GM12878 (cell line): ENCODE measurements around the gene STXBP1. TPM values are rescaled to one million over a fixed set of nuclear protein-coding genes. Genes with fewer than 3 reads are reported as not detected.

Experiments
- ATAC-seq: fragments of 200-7000 bp; cut with Tn5 transposase; 3 replicates; pipeline ENCODE4 v1.9.1; 2020; ENCODE audit warnings: mild to moderate bottlenecking, moderate library complexity
- BruUV-seq: library from RNA; stranded (reverse); fragments of 400-500 nt; replicated peaks from 2 replicates; lab custom pipeline; 2021; lab: Mats Ljungman, UMichigan
- CTCF ChIA-PET: fragments of 300-600 bp; sonication (Branson Sonifier 250); formaldehyde crosslinking; extraction: SDS; loops from one replicate; lab custom pipeline; 2021; ENCODE audit warnings: inconsistent platforms; lab: Yijun Ruan, JAX
- POLR2A ChIA-PET: fragments of 350-600 bp; formaldehyde crosslinking; extraction: SDS; loops from one replicate; lab custom pipeline; 2021; ENCODE audit warnings: inconsistent platforms; lab: Charles Lee
- RAD21 ChIA-PET: fragments of 300-600 bp; sonication (Branson Sonifier 250); formaldehyde crosslinking; loops from one replicate; lab custom pipeline; 2023; ENCODE audit warnings: antibody characterized with exemption; ENCODE audit not compliant: unreplicated experiment; lab: Charles Lee
- SMC1A ChIA-PET: fragments of 300-600 bp; sonication (Branson Sonifier 250); formaldehyde crosslinking; loops from one replicate; lab custom pipeline; 2023; ENCODE audit not compliant: unreplicated experiment, uncharacterized antibody; lab: Charles Lee
- DNase-seq: peaks from one replicate; pipeline ENCODE4 v3.0.0-alpha.2; 2011; ENCODE audit warnings: low read depth, low spot score
- FAIRE-seq: peaks from 3 replicates; lab custom pipeline; 2011; peaks lifted over from hg19 to GRCh38; lab: Jason Lieb, UNC
- H2AFZ ChIP-seq: 2 replicates; pipeline ENCODE4 v1.6.0; 2011; ENCODE audit warnings: low read depth, low read length, control low read depth; ENCODE audit not compliant: control insufficient read depth
- H3K27ac ChIP-seq: 2 replicates; pipeline ENCODE4 v1.5.1; 2011; ENCODE audit warnings: control low read depth; ENCODE audit not compliant: control insufficient read depth, insufficient read depth
- H3K27me3 ChIP-seq, 2 experiments: replicated peaks in 1 of 2; 2 replicates each; pipeline versions ENCODE4 v1.6.0 to v1.6.1; 2011; ENCODE audit warnings: low read length in 1 of 2; ENCODE audit not compliant: control insufficient read depth in 2 of 2, insufficient read depth in 2 of 2
- H3K36me3 ChIP-seq, 2 experiments: 2 replicates each; pipeline ENCODE4 v1.5.1; 2011; ENCODE audit warnings: low read length in 1 of 2; ENCODE audit not compliant: control insufficient read depth in 2 of 2, insufficient read depth in 2 of 2
- H3K4me1 ChIP-seq: 2 replicates; pipeline ENCODE4 v1.6.1; 2011; ENCODE audit warnings: mild to moderate bottlenecking, low read length, moderate library complexity, mixed read lengths; ENCODE audit not compliant: control insufficient read depth, insufficient read depth
- H3K4me2 ChIP-seq: 2 replicates; pipeline ENCODE4 v1.6.0; 2011; ENCODE audit warnings: control low read depth; ENCODE audit not compliant: control insufficient read depth, insufficient read depth
- H3K4me3 ChIP-seq: fragments of 200-600 bp; sonication (generic); 2 replicates; pipeline ENCODE4 v1.5.1; 2016
- H3K79me2 ChIP-seq: 2 replicates; pipeline ENCODE4 v1.6.0; 2011; ENCODE audit warnings: low read length; ENCODE audit not compliant: control insufficient read depth, insufficient read depth
- H3K9ac ChIP-seq: 2 replicates; pipeline ENCODE4 v1.8.0; 2011; ENCODE audit warnings: low read length, control low read depth, mixed read lengths; ENCODE audit not compliant: control insufficient read depth, insufficient read depth
- H3K9me3 ChIP-seq: replicated peaks from 3 replicates; pipeline ENCODE4 v1.5.1; 2011; ENCODE audit warnings: mild to moderate bottlenecking, low read length; ENCODE audit not compliant: control insufficient read depth, insufficient read depth
- H4K20me1 ChIP-seq: 2 replicates; pipeline ENCODE4 v1.6.0; 2011; ENCODE audit not compliant: control insufficient read depth, insufficient read depth
- EED ChIP-seq: sonication (generic); IDR thresholded peaks from 2 replicates; pipeline ENCODE4 v1.6.1; 2016; ENCODE audit warnings: antibody characterized with exemption, low read depth
- NR2F1 ChIP-seq: fragments of 450-650 bp; conservative IDR thresholded peaks from 2 replicates; pipeline ENCODE4 v1.6.1; 2017; ENCODE audit warnings: mild to moderate bottlenecking
- RUNX3 ChIP-seq: IDR thresholded peaks from 2 replicates; pipeline ENCODE4 v1.6.1; 2012; ENCODE audit warnings: low read length, inconsistent platforms
- WGBS: methylation state at CpG from one replicate; pipeline ENCODE4 v1.1.6; 2016; ENCODE audit warnings: low lambda C conversion rate; ENCODE audit not compliant: insufficient replicate concordance, insufficient coverage; ENCODE audit errors: missing lambda C conversion rate; 5-methylcytosine and 5-hydroxymethylcytosine counted together
- in situ Hi-C: fragments of 300-500 bp; cut with MboI; formaldehyde crosslinking; loops from 9 replicates; pipeline ENCODE4 v1.14.3; 2018; ENCODE audit warnings: mixed read lengths
- intact Hi-C: fragments of 100-400 bp; cut with micrococcal nuclease; formaldehyde crosslinking; loops from one replicate; pipeline ENCODE4 v1.14.2; 2022; ENCODE audit not compliant: unreplicated experiment
- polyA plus RNA-seq, 11 experiments: library from polyadenylated mRNA; depleted of rRNA in 4 of 11; unstranded in 6 of 11; stranded (reverse) in 5 of 11; fragments of >200 nt; fragmentation: Nextera tagmentation in 4 of 11; fragmentation: Illumina TruSeq in 1 of 11; extraction: Ambion mirVana in 4 of 11; extraction: Trizol in 1 of 11; gene quantifications; 1 replicate in 1 of 11; 2 replicates in 10 of 11; pipeline versions ENCODE4 v1.2.1 to v1.2.3, GENCODE V29; 2011 to 2016; ENCODE audit warnings: inconsistent platforms in 2 of 11, missing spikeins in 2 of 11, low read depth in 1 of 11
- total RNA-seq, 4 experiments: library from RNA; depleted of rRNA in 3 of 4; stranded (reverse); fragments of >200 nt in 3 of 4; fragmentation: Illumina TruSeq in 1 of 4; extraction: Trizol in 1 of 4; gene quantifications; 2 replicates each; pipeline versions ENCODE4 v1.2.1 to v1.2.3, GENCODE V29; 2013 to 2021
- TF ChIP-seq, protein P1 (sequence below): fragments of 450-650 bp; IDR thresholded peaks from 2 replicates; pipeline ENCODE4 v1.6.1; 2018; ENCODE audit warnings: borderline replicate concordance, mild to moderate bottlenecking; ENCODE audit not compliant: partially characterized antibody

Gene STXBP1
- total and polyA plus RNA-seq, 10 of the 15 experiments (the other 5 are each of a cell fraction or from before 2014, with no cell fraction given) = 0.08 to 0.85 (median 0.31) TPM; not detected in 3

DNA sequence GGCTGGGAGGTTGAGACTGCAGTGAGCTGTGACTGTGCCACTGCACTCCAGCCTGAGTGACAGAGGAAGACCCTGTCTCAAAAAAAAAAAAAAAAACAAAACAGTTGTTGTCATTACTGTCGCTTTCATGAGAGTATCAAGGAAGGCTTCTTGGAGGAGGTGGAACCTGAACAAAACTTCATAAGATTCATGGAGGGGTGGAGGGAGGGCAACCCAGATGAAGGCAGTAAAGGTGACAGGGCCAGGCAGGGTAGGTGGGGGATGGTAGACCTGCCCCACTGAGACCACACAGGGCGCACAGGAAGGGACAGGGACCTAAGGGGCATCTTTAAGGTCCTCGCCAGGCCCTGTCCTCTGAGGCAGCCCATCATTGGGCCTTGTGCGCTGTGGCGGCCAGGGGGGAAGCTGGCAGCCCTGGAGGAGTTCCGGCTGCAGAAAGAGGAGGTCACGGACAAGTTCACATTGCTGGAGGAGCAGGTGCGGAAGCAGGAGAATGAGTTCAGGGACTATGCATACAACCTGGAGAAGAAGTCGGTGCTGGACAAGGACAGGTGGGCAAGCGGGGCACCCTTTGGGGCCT lies 98.2 kb downstream of the STXBP1 start:
- intact Hi-C loops = no loop called here

DNA sequence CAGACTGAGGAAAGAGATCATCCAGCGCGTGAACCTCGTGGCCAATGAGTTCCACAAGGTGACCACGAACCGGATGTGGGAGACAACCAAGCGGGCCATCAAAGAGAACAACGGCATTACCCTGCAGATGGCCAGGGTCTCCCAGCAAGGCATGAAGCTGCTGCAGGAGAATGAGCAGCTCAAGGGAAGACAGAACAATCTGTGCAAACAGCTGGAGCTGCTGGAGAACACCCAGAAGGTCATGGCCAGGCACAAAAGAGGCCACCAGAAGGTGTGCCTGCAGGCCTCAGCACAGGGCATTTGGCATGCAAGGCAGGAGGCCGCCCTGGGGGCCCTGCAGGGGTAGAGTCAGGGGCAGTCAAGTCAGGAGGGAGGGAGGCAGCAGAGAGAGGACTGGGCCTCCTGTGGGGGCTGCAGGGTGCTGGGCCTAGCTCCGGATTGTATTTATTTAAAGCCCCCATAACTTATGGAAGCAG lies 99.2 kb downstream of the STXBP1 start:
- no peaks in the 10 kb centered on the region; a peak in 1 of 4 replicates for H3K36me3 ChIP-seq
- no peaks in the 10 kb centered on the region for H3K79me2 ChIP-seq
- H3K4me3 ChIP-seq = no peak overlapping the region
- in situ Hi-C loops (no loop called here), intact Hi-C loops (no loop called here)
- ChIA-PET RAD21 (no interaction called here), POLR2A (no interaction called here), CTCF (interaction anchor here (1.1 kb wide), 1 partner anchor 199 kb away, joined by 3 read pairs; no protein-coding TSS in a partner anchor)
- no peak overlapping the region for H2AFZ ChIP-seq
- H3K27me3 ChIP-seq = no peaks in the 10 kb centered on the region
- ATAC-seq (no peak), FAIRE-seq (no peak)
- no peak overlapping the region for H3K27ac ChIP-seq
- 8% methylated on average over 9 of the region's 9 CpGs for WGBS
- no peak overlapping the region for H3K4me2 ChIP-seq
- no peaks in the 10 kb centered on the region; the same call in 2 of the 3 replicates for H3K9me3 ChIP-seq
- H3K9ac ChIP-seq = no peak overlapping the region
- H4K20me1 ChIP-seq = no peaks in the 10 kb centered on the region
- 0 out of 2 replicates have a peak, but pooled peaks have one; percentile 26 for TF ChIP-seq NR2F1
- TF ChIP-seq EED = no peak
- peak; percentile 67 for TF ChIP-seq RUNX3
- TF ChIP-seq, all 136 proteins: peak for 2
- no peak for DNase-seq
- no TSS peak for BruUV-seq
- SMC1A ChIA-PET = no interaction called here
- peaks cover 6% of the 10 kb centered on the region; the same call in 1 of the 2 replicates for H3K4me1 ChIP-seq

More for the DNA sequence above, 98.2 kb downstream of the STXBP1 start:
- no peak for ATAC-seq
- Histone ChIP-seq H3K36me3 (no peaks in the 10 kb centered on the region; a peak in 1 of 4 replicates), H3K27me3 (no peaks in the 10 kb centered on the region; a peak in 1 of 4 replicates), H2AFZ (no peak overlapping the region), H3K4me1 (peaks cover 3% of the 10 kb centered on the region; the same call in 1 of the 2 replicates), H3K4me3 (no peak overlapping the region), H3K9ac (no peak overlapping the region), H3K27ac (no peak overlapping the region), H3K4me2 (no peak overlapping the region), H3K9me3 (no peaks in the 10 kb centered on the region; the same call in 2 of the 3 replicates), H3K79me2 (no peaks in the 10 kb centered on the region), H4K20me1 (no peaks in the 10 kb centered on the region)
- SMC1A ChIA-PET = no interaction called here
- POLR2A ChIA-PET = interaction anchor here (0.6 kb wide), 1 partner anchor 214 kb away, joined by 4 read pairs; no protein-coding TSS in a partner anchor
- CTCF ChIA-PET = no interaction called here
- in situ Hi-C loops = no loop called here
- RAD21 ChIA-PET = no interaction called here
- BruUV-seq = no TSS peak
- 87% methylated on average over 9 of the region's 10 CpGs for whole genome bisulfite sequencing
- DNase-seq = no peak
- TF ChIP-seq, protein P1, sequence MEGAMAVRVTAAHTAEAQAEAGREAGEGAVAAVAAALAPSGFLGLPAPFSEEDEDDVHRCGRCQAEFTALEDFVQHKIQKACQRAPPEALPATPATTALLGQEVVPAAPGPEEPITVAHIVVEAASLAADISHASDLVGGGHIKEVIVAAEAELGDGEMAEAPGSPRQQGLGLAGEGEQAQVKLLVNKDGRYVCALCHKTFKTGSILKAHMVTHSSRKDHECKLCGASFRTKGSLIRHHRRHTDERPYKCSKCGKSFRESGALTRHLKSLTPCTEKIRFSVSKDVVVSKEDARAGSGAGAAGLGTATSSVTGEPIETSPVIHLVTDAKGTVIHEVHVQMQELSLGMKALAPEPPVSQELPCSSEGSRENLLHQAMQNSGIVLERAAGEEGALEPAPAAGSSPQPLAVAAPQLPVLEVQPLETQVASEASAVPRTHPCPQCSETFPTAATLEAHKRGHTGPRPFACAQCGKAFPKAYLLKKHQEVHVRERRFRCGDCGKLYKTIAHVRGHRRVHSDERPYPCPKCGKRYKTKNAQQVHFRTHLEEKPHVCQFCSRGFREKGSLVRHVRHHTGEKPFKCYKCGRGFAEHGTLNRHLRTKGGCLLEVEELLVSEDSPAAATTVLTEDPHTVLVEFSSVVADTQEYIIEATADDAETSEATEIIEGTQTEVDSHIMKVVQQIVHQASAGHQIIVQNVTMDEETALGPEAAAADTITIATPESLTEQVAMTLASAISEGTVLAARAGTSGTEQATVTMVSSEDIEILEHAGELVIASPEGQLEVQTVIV = no peak
- no peak for FAIRE-seq
